SKM-1 (cell line): Measurements from ENCODE around the gene THRB.

Experiments
- DNase-seq: peaks from one replicate; lab custom pipeline; 2025; ENCODE audit not compliant: unreplicated experiment; lab: John Stamatoyannopoulos, UW

Gene THRB

DNA sequence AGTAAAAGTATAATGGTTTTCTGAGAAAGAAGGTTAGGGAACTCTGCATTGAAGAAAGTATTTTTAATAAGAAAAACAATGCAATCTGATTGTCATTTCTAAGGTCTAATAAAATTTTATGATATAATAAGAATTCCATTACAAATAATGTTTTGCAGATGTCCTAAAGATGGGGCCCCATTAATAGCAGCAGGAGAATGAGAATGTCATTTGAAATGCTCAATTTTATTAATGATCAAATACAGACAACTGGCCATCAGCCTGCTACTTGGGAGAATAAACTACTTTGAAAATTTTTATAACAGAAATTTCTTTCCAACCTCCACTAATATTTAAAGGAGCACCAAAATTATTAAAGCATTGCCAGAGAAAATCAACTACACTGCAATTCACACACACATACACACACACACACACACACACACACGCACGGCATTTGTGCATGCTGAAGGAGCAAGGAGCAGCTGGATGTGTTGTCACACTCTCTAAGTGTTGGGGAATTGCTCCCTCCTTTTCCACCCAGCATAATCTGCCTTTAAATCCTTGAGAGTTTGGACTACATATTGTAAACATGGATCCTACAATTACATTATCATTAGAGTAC, 109.5 kb downstream of the THRB start:
- DNase-seq: no peak

DNA sequence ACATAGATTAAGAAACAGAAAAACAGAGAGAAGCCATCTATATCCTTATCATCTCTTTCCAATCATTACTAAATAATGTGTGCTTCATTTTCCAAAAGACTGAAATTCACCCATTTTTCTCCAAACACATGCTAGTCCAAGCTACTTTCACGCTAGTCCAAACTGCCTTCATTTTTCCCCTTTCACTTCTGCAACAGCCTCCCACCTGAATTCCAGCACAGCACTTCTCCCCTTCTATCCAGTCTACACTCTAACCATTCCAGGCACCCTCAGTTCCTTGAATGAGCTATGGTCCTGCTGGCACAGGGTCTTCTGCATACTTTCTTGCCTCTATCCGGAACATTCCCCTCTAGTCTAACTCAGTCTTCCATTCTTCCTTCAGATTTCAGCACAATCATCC, 112.0 kb downstream of the THRB start:
- no peak for DNase-seq

- no peak for DNase-seq
These were observed 114.7 kb downstream of the THRB start for GRCh38 chr3:24379936-24380335.

GRCh38 chr3:24378313-24378712, 116.3 kb downstream of the THRB start:
- no peak for DNase-seq

GRCh38 chr3:24377218-24377993, 117.2 kb downstream of the THRB start:
- DNase-seq: no peak

DNA sequence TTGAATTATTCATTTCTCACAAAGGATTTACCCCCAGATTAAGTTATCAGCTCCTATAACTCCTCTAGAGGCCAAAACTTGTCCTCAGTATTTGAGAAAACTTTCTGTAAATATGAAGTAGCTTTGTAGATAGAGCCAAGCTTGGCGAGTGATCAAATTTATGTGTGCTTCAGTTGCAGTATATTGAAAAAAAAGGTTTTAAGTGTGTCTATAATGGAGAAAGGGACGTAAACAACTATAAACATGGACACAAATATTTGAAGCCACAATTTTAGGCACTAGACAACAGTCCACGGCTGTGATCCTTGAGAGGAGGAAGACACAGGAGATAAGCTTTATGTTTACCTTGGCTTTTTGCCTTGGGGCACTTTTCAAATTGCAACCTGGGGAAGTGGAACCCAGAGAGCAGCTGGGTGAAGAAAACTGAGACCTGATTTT, 118.7 kb downstream of the THRB start:
- DNase-seq: no peak

- DNase-seq: no peak
These were observed 119.8 kb downstream of the THRB start for GRCh38 chr3:24374801-24375200.

GRCh38 chr3:24373198-24373959, 121.3 kb downstream of the THRB start:
- no peak for DNase-seq

DNA sequence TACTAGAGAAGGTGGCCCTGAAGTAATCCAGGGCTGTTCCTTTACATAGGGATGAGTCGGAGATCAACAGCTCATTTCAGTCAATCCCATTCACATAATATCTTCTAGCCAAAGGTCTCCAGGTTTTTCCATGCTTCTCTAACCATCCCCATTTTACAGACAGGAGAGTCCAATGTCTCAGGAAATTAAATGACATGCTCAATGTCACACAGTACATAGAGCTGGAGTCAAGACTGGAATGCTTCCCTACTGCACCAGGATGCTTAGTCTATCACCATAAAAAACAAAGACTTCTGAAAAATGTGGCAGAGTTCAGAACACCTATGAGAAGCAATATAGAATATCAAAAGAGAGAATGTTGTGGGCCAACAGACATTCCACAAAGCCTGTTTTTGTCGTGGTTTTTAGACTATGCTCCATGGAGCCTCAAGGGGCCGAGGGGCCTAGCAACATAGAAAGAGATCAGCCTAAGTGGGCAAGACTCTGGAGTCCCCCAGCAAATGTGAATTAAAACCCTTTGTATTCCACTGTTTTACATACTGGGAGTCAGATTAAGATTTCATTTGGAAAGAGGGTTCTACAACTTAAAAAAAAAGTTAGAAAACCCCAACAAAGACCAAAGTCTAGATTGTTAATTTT, 122.0 kb downstream of the THRB start:
- DNase-seq: no peak

DNA sequence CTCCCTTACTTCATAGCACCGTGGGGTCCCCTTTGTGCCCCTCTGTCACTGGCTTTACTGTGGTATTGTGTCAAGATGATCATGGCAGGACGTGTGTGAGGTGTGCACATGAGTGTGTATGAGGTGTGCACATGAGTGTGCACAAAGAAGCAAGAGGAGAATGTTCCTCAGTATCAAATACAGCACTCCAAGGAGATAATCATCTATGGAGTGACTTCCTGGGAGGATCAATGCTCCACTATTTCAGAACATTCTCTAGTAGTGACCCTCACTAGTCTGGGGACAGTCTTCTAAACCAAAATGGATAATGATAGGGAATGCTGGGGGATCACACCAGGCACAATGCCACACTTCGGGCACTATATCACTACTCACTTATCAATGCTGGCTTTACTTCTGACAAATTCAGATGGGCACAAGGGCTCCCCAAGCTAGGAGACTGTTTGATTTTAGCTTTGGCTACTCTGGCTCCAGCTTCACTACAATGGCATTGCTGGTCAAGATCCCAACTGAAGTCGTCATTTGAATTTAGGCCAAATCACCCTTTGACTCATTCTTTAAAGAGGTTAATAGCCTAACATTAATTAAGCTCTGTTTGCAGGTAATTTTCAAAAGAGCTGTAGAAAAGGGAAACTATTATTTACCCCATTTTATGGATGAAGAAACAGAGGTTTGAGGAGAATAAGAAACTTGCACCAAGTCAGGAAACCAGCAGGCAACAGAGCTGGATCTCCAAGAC, 124.1 kb downstream of the THRB start:
- DNase-seq: no peak

DNA sequence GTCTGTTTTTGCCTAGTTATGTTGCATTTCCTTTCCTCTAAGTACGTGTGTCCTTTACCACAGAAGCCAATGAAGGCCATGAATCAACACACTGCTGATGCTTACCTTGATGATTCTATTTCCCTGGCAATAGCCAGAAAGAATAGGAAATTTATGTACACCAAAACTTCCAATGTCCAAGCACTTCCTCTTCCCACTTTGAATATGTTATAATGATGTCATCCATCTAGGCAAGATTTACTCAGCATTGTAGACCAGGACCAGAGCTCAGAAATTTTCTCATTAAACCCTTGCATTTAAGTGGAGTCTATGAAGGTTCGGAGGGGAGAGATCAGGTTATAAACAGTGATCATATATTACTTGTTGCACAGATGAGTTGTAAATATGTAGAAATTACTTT, 126.0 kb downstream of the THRB start:
- no peak for DNase-seq

DNA sequence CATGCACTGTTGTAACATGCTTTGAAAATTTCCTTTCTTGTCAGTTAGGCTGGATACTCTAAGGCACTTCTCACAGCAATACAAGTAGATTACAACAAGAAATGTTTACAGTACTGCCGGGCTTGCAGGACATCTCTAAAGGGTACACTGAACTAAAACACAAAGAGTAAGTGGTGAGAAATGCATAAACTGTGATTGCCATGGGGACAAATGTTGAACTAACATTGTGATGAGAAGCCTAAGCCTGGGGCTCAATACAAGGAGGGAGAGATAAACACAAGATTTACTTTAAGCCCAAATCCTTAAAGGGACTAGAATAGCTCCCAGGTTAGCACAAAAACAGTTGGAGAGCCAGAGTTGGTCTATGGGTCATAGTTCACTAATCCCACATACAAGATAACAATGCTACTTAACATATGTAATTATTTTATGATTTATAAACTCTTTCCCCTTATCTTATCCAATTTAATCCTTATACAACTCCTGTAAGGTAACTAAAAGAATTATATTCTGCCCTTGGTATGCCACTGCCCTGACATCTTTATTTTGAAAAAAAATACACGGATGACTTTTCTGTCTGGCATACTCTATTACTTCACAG, 126.9 kb downstream of the THRB start:
- no peak for DNase-seq

DNA sequence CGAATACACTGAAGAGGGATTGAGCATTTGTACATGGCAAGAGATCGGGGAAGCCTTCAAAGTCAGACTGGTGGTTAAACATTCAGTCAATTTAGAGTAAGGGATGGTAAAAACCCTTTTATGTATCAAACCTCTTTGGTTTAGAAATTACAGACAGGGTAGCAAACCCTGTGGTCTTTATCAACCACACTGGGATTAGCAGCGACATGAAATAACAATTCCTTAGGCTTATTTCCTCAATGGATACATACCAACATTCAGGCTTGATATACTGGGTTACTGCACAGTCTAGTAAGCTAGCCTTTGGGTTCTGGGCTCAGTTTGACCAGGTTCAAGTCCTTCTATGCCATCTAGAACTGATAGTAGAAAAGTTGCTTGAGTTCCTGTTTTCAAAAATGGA, 127.4 kb downstream of the THRB start:
- DNase-seq: no peak

DNA sequence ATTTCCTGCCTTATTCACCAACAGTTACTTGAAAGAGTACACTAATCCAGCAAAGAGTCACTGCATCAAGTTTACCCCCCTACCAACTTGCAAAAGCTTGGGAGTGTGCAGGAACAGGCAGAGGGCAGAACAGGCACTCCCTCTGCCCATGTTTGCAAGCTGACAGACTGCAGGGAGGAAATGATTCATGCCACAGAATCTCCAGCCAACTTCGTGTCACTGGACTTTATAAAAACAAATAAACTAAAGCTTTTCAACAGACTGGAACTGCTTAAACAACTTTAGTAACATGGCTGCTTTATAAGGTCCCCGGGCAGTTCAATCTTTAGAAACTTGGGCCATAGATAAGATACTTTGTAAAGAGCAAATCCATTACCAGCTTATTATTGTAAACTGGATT, 129.5 kb downstream of the THRB start:
- DNase-seq: no peak

DNA sequence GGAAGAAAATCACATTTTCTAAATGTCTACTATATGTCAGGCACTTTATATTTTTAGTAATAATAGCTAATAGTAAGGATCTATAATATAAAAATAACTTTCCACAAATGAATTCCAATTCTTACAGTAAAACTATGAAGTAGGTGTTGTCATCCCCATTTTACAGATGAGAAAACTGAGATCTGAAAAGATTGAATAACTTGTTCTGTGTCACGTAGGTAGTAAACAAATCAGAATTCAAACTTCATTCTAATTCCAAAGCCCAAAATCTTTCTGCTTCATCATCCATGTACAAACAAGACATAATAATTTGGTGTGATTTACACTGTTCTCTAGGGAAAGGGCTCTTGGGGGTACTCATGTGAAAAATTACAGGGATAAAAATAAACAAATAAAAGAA, 130.3 kb downstream of the THRB start:
- no peak for DNase-seq

DNA sequence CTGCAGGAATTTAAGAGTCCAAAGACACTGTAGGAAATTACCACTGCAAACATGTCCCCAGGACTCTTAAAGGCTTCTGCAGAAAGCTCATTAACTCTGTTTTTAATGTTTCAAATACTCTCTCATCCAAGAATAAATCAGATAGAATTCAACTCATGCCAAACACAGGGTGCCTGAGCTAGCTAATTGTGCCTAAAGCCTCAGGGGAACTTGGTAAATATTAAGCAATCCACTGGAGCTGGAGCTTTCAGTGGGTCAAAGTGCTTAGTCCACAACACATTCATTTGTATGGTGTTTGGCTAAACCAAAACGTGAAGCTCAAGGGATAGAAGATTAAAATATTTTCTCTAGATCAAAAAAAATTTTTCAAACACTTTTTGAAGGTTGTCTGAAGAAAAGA, 131.4 kb downstream of the THRB start:
- DNase-seq: no peak

- no peak for DNase-seq
These were observed 133.0 kb downstream of the THRB start for GRCh38 chr3:24361623-24362022.

GRCh38 chr3:24360957-24361356, 133.7 kb downstream of the THRB start:
- DNase-seq: no peak

GRCh38 chr3:24359645-24360462, 134.8 kb downstream of the THRB start:
- DNase-seq: no peak

DNA sequence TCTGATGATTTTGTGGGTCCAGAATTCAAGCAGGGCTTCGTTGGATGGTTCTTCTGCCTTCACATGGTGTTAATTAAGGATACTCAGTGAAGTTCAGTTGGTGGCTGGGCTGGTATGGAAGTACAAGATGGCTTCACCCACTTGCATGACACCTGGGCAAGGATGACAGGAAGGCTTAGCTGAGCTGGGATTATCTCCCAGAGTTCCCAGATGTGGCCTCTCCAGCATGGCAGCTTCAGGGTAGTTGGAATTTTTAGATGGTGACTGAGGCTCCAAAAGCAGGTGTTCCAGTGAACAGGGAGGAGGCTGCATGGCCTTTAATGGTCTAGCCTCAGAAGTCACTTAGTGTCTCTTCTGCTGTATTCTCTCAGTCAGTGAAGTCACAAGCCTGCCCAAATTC, 135.5 kb downstream of the THRB start:
- no peak for DNase-seq
